Measurements from ENCODE around the gene LOC128125822.

LOC128125822 gene

GRCh38 chr6:63561288-63561687, 11.0 kb upstream of the LOC128125822 start:
- Histone ChIP-seq H3K36me3 (no peaks in the 10 kb centered on the region), H3K4me1 (no peaks in the 10 kb centered on the region), H3K9me3 (no peaks in the 10 kb centered on the region), H3K27me3 (no peaks in the 10 kb centered on the region), H3K4me3 (no peak overlapping the region), H3K27ac (peak overlapping the region in 1 of 2 donors; percentile 3)
- intact Hi-C loops (cut with DNase I), result no loop called here
- TF ChIP-seq, protein P1, sequence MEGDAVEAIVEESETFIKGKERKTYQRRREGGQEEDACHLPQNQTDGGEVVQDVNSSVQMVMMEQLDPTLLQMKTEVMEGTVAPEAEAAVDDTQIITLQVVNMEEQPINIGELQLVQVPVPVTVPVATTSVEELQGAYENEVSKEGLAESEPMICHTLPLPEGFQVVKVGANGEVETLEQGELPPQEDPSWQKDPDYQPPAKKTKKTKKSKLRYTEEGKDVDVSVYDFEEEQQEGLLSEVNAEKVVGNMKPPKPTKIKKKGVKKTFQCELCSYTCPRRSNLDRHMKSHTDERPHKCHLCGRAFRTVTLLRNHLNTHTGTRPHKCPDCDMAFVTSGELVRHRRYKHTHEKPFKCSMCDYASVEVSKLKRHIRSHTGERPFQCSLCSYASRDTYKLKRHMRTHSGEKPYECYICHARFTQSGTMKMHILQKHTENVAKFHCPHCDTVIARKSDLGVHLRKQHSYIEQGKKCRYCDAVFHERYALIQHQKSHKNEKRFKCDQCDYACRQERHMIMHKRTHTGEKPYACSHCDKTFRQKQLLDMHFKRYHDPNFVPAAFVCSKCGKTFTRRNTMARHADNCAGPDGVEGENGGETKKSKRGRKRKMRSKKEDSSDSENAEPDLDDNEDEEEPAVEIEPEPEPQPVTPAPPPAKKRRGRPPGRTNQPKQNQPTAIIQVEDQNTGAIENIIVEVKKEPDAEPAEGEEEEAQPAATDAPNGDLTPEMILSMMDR (IDR thresholded peaks at IDR 0.05), result no peak
- no peak for DNase-seq
- ATAC-seq, result no peak

DNA sequence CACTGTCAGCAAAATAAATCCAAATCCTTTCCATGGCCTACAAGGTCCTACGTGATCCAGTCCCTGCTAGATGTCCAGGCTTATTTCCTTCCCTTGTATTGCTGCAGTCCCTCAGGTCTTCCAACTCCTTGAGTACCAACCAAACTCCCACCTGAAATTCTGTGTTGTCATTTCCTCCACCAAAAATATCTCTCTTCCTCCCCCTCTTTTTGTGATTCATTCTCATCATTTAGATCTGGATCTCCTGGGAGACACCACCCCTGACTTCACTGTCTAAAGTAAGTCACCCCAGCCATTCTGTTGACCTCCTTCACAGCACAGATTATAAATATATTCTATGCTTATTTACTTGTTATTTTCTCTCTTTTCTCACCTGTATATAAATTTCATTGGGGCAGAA, 9.0 kb upstream of the LOC128125822 start:
- H3K4me1 ChIP-seq, result no peaks in the 10 kb centered on the region
- no peaks in the 10 kb centered on the region for H3K36me3 ChIP-seq
- H3K27ac ChIP-seq, result no peak overlapping the region
- H3K27me3 ChIP-seq, result no peaks in the 10 kb centered on the region
- ATAC-seq (no peak), DNase-seq (no peak)
- intact Hi-C loops (cut with DNase I), result no loop called here
- no peak overlapping the region for H3K4me3 ChIP-seq
- TF ChIP-seq, protein P1 (IDR thresholded peaks at IDR 0.05), result no peak
- no peaks in the 10 kb centered on the region for H3K9me3 ChIP-seq

DNA sequence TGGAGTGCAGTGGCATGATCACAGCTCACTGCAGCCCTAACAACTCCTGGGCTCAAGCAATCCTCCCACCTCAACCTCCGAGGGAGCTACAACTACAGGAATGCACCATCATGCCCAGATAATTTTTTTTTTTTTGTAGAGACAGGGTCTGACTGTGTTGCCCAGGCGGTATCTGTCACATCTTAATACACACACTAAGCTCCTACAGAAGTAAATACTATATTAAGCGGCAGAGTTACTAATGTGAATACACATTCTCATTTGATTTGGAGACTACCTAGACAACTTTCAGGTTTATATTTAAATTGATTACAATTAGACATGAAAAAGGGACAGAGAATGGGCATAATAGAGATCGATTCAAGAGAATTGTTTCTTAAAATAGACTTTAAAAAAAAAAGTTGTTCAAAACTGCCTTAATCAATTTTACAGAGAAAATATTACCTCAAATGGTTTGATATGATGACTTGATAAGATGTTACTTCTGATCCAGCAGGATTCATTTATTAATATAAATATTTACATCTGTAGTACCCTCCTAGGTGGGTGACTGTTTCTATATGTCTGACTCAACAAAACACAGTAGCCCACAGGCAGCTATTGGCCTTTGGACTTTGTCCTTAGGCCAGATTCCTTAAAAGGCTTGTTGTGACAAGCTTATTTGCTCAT, 7.1 kb upstream of the LOC128125822 start:
- Histone ChIP-seq H3K9me3 (no peaks in the 10 kb centered on the region), H3K4me1 (no peaks in the 10 kb centered on the region), H3K36me3 (no peaks in the 10 kb centered on the region), H3K27ac (no peak overlapping the region), H3K27me3 (no peaks in the 10 kb centered on the region), H3K4me3 (no peak overlapping the region)
- intact Hi-C loops (cut with DNase I), result no loop called here
- no peak for DNase-seq
- ATAC-seq, result no peak
- TF ChIP-seq, protein P1 (IDR thresholded peaks at IDR 0.05), result no peak

DNA sequence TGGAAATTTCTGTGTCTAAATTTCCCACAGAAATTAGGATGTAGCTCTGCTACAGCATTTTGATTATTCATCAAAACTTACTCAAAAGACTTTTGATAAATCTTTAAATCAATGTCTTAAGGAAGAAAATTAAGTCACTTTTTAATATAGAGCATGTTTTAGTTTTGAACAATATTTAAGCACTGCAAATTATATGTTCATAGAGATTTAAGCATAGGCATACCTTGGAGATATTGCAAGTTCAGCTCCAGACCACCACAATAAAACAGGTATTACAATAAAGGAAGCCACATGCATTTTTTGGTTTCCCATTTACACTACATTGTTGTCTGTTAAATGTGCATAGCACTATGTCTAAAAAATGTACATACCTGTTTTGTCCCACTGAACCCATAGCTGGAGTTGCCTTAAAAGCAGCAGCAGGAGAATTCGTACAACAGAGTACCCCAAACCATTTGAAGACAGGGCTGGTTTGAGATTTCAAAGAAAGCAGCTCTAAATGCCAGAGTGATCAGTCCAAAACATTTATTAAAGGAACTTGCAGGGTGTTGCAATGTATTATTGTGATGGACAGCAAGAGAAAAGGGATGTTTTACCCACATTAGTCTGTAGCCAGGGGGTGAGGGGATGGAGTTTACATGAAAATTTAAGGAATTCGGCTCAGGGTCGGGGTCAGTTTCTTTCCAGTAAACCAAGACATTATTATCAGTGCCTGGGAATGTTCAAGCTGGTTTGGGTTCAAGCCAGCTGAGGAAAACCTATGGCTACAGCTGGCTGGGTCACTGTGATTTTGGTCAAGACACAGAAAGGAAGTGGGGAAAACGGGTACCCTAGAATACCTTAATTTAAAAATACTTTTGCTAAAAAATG, 6.3 kb upstream of the LOC128125822 start:
- intact Hi-C loops (cut with DNase I), result no loop called here
- ATAC-seq (no peak), DNase-seq (no peak)
- TF ChIP-seq, protein P1 (IDR thresholded peaks at IDR 0.05), result no peak
- H3K4me3 ChIP-seq, result no peak overlapping the region
- no peaks in the 10 kb centered on the region for H3K9me3 ChIP-seq
- H3K27me3 ChIP-seq, result no peaks in the 10 kb centered on the region
- no peak overlapping the region for H3K27ac ChIP-seq
- H3K4me1 ChIP-seq, result peaks cover 0 to under 1% of the 10 kb centered on the region in 2 donors
- H3K36me3 ChIP-seq, result no peaks in the 10 kb centered on the region

- H3K27ac ChIP-seq, result peak overlapping the region in 1 of 2 donors; percentile 64
- no peak overlapping the region for H3K4me3 ChIP-seq
- no peaks in the 10 kb centered on the region for H3K27me3 ChIP-seq
- no peaks in the 10 kb centered on the region for H3K9me3 ChIP-seq
- intact Hi-C loops (cut with DNase I), result no loop called here
- DNase-seq, result peak in 1 of 4 donors; percentile 44
- peaks cover 0 to 10% of the 10 kb centered on the region in 2 donors for H3K4me1 ChIP-seq
- TF ChIP-seq, protein P1 (IDR thresholded peaks at IDR 0.05), result no peak
- no peaks in the 10 kb centered on the region for H3K36me3 ChIP-seq
- peak; percentile 0 for ATAC-seq
Observed at GRCh38 chr6:63567966-63568365, 4.3 kb upstream of the LOC128125822 start.
